ENCODE measurements around the gene DCLRE1A. TPM values are rescaled to one million over a fixed set of nuclear protein-coding genes. Genes with fewer than 3 reads are reported as not detected.

Gene DCLRE1A
- total RNA-seq (1 to 10 TPM; 4.6 to 7.5 (median 5.7) TPM), polyA plus RNA-seq (1 to 10 TPM; 3.3 to 3.9 TPM)
- long read RNA-seq, donor 1, full-length matches to known transcripts: 10 of 12 reads
- long read RNA-seq, donor 1, partial matches to known transcripts: 1 of 12 reads
- long read RNA-seq, donor 1, other reads (novel, unspliced or antisense): 1 of 12 reads
- long read RNA-seq, donor 2, full-length matches to known transcripts: 7 of 10 reads
- long read RNA-seq, donor 2, partial matches to known transcripts: 2 of 10 reads
- long read RNA-seq, donor 2, other reads (novel, unspliced or antisense): 1 of 10 reads
- long read RNA-seq, donor 3, full-length matches to known transcripts: 5 of 11 reads
- long read RNA-seq, donor 3, partial matches to known transcripts: 2 of 11 reads
- long read RNA-seq, donor 3, other reads (novel, unspliced or antisense): 4 of 11 reads

DNA sequence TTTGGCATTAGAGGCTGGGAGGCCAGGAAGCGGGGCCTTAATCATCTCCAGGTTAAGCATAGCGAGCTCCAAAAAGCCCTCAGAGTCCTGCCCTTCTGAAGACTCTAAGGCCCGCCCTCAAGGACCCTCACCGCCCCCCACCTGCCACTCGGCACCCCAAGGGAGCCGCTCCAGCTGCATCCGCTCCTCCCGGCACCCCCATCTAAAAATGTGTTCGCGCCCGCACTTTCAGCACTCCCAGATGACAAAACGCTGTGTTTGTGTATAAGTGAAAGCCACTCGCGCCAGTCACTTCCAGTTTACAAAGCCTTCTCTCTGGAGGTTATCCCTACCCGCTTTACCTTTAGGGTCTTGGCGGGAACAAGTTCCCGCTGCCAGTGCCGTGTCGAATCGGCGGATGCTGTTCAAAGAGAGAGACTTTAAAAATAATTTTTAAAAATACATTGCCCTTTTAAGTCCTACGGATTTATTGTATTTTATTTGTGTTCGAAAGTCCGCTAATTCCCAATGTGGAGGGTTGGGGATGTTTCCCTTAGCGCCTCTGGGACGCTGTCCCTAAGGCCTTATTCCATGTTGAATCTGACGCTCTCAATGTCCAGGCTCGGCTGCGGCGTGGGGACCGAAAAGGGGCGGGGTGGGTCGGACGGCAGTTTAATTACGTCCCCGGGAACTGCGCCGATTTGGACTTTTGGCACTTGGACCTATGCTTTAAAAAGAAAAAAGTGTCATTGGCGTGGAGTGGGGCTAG, at the start of gene DCLRE1A, which contains the start of gene NHLRC2:
TSS of gene DCLRE1A (minus strand) at position 70 of the 748 bp plus-strand sequence. CDS start 900 bp downstream, outside the sequence.
TSS of gene NHLRC2 (plus strand) at position 649 of the 748 bp plus-strand sequence. CDS start 212 bp downstream, outside the sequence.
- DNase-seq (peak; percentile 78 to 85), ATAC-seq (peak; percentile 84 to 94 (median 88))
- peaks cover 0 to 20% (median 4%) of the 10 kb centered on the region in 9 donors for H3K36me3 ChIP-seq
- TF ChIP-seq, protein P1, sequence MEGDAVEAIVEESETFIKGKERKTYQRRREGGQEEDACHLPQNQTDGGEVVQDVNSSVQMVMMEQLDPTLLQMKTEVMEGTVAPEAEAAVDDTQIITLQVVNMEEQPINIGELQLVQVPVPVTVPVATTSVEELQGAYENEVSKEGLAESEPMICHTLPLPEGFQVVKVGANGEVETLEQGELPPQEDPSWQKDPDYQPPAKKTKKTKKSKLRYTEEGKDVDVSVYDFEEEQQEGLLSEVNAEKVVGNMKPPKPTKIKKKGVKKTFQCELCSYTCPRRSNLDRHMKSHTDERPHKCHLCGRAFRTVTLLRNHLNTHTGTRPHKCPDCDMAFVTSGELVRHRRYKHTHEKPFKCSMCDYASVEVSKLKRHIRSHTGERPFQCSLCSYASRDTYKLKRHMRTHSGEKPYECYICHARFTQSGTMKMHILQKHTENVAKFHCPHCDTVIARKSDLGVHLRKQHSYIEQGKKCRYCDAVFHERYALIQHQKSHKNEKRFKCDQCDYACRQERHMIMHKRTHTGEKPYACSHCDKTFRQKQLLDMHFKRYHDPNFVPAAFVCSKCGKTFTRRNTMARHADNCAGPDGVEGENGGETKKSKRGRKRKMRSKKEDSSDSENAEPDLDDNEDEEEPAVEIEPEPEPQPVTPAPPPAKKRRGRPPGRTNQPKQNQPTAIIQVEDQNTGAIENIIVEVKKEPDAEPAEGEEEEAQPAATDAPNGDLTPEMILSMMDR (IDR thresholded peaks at IDR 0.05): no peak
- peak within 1 kb of the TSS; percentile 81 to 97 (median 96) for H3K27ac ChIP-seq
- peak within 1 kb of the TSS; percentile 74 to 99 (median 90) for H3K4me3 ChIP-seq
- peaks cover 0 to 66% (median 51%) of the 10 kb centered on the region in 9 donors for H3K4me1 ChIP-seq
- no peaks in the 10 kb centered on the region for H3K27me3 ChIP-seq
- intact Hi-C loops (cut with DNase I): loop anchor here in 5 of 10 donors (1.0 to 10.0 kb wide), 4 partner anchors 17 to 248 kb away; partner anchors contain the start of gene ADRB1 (in 3 of the 5)
- WGBS, 2 donors: 0% methylated on average over 39 of the region's 39 CpGs
- no peaks in the 10 kb centered on the region for H3K9me3 ChIP-seq

DNA sequence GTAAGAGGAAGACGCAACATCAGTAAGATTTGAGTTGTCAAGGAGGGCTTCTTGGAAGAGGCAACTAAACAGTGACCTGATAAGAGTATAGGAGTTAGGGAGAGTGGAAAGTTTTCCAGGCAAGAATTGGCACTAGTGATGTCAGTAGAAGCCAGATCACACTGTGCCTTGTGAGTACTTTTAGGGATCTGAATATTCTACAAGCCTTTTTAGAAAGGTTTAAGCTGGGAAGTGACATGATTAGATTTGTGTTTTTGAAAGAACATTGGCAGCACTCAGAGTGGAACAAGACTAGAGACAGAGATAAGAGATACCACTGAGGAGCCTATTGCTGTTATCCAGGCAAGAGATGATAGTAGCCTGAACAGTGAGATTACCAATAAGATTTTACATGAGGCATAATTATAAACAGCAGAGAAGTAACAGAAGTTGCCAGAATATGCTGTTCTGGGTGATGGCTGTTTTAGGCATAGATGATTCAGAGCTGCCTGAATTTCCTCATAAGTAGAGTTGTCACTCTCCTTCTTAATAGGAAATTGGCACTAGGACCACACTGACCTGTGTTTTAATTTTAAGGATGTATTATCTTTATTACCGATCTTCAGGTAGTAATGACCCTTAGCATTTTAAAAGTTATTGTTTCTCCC, 46.2 kb upstream of the DCLRE1A start:
- intact Hi-C loops (cut with DNase I): loop anchor here in 7 of 10 donors (2.0 to 10.0 kb wide), 6 partner anchors 142 to 205 kb away; partner anchors contain the start of gene ADRB1 (in 5 of the 7)
- Histone ChIP-seq H3K36me3 (peaks cover 0 to 72% (median 26%) of the 10 kb centered on the region in 9 donors), H3K4me3 (no peak overlapping the region), H3K27ac (peak overlapping the region in 7 of 10 donors; percentile 0 to 53 (median 27)), H3K27me3 (no peaks in the 10 kb centered on the region), H3K4me1 (peaks cover 0 to 32% (median 6%) of the 10 kb centered on the region in 9 donors), H3K9me3 (no peaks in the 10 kb centered on the region)
- peak in 7 of 8 donors; percentile 58 to 92 (median 78) for ATAC-seq
- 59 to 77% methylated on average over 2 of the region's 2 CpGs for WGBS, 2 donors
- TF ChIP-seq, protein P1 (IDR thresholded peaks at IDR 0.05): no peak
- no peak for DNase-seq

DNA sequence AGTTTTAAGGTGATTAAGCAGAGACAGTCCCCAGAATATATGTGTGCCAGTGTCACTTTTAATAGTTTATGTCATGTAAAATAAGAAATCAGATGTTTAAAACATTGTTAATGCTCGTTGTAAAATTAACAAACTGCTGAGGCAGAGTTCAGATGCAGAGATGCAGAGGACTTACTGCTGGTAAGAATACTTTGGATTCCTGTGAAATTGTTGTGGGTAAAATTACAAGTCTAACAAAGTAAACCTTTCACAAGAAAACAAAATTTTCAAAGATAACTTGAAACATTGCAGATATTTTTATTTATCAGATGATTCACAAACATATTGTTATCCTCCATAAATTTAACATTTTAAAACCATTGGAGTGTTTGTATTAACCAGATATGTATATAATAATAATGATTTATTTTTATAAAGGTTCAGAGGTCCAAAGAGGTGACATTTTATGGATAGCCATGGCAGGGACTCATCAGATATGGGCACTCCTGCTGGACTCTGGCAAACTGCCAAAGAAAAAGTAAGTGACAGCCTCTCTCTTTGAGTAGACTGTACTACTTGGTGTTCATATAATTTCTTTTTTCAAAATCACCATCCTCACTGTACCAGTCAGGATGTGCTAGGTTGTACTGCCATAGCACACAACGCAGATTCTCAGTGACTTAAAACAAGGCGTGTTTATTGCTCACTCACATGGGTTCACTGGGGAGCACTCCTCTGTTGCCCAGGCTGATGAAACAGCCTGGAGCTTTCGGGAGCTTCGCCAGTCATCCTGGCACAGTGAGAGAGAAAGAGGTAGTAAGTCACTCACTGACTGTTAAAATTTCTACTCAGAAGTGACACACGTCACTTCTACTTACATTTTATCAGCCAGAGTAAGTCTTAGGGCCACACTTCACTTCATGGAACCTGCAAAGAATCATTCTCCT, 44.1 kb upstream of the DCLRE1A start:
- H3K27ac ChIP-seq: peak overlapping the region in 6 of 10 donors; percentile 9 to 48 (median 18)
- DNase-seq (peak; percentile 24 to 25), ATAC-seq (peak in 7 of 8 donors; percentile 58 to 85 (median 77))
- H3K4me3 ChIP-seq: no peak overlapping the region
- intact Hi-C loops (cut with DNase I): loop anchor here in 5 of 10 donors (2.0 to 10.0 kb wide), 6 partner anchors 144 to 207 kb away; partner anchors contain the start of gene ADRB1 (in 4 of the 5)
- TF ChIP-seq, protein P1 (IDR thresholded peaks at IDR 0.05): no peak
- WGBS, 2 donors: 55 to 74% methylated on average over 6 of the region's 6 CpGs
- no peaks in the 10 kb centered on the region for H3K27me3 ChIP-seq
- peaks cover 0 to 51% (median 18%) of the 10 kb centered on the region in 9 donors for H3K36me3 ChIP-seq
- H3K9me3 ChIP-seq: no peaks in the 10 kb centered on the region
- peaks cover 0 to 52% (median 20%) of the 10 kb centered on the region in 9 donors for H3K4me1 ChIP-seq
